Measurements from ENCODE around the gene CFAP107.

CFAP107 gene

GRCh38 chr1:12738934-12739333, 7.1 kb upstream of the CFAP107 start:
- POLR2A ChIA-PET (ENCODE audit: low non-redundant PET), result no interaction called here
- H3K27ac ChIP-seq, result no peak overlapping the region
- CTCF ChIA-PET, result interaction anchor here (0.6 kb wide), 2 partner anchors 10 to 619 kb away, joined by 4 read pairs; no protein-coding TSS in a partner anchor
- no peak for TF ChIP-seq CTCF (conservative IDR thresholded peaks at IDR 0.05; ENCODE audit: low read depth)
- no peak for DNase-seq (ENCODE audit: low spot score)

- no peak for TF ChIP-seq CTCF (conservative IDR thresholded peaks at IDR 0.05; ENCODE audit: low read depth)
- CTCF ChIA-PET, result no interaction called here
- no peak for DNase-seq (ENCODE audit: low spot score)
- no peak overlapping the region for H3K27ac ChIP-seq
- POLR2A ChIA-PET (ENCODE audit: low non-redundant PET), result interaction anchor here (0.6 kb wide), 1 partner anchor 721 kb away, joined by 3 read pairs; no protein-coding TSS in a partner anchor
Measured at GRCh38 chr1:12739613-12740012, 6.4 kb upstream of the CFAP107 start.

GRCh38 chr1:12741946-12742345, 4.1 kb upstream of the CFAP107 start:
- TF ChIP-seq CTCF (conservative IDR thresholded peaks at IDR 0.05; ENCODE audit: low read depth), result no peak
- no peak overlapping the region for H3K27ac ChIP-seq
- POLR2A ChIA-PET (ENCODE audit: low non-redundant PET), result no interaction called here
- CTCF ChIA-PET, result no interaction called here
- DNase-seq (ENCODE audit: low spot score), result no peak

GRCh38 chr1:12745126-12745991, 641 bp upstream of the CFAP107 start:
- CTCF ChIA-PET, result no interaction called here
- H3K27ac ChIP-seq, result no peak overlapping the region
- POLR2A ChIA-PET (ENCODE audit: low non-redundant PET), result no interaction called here
- no peak for TF ChIP-seq CTCF (conservative IDR thresholded peaks at IDR 0.05; ENCODE audit: low read depth)
- no peak for DNase-seq (ENCODE audit: low spot score)

GRCh38 chr1:12748778-12749355, 2.9 kb downstream of the CFAP107 start:
- no peak for DNase-seq (ENCODE audit: low spot score)
- ChIA-PET CTCF (interaction anchor here (1.0 kb wide), 1 partner anchor 10 kb away, joined by 4 read pairs; no protein-coding TSS in a partner anchor), POLR2A (ENCODE audit: low non-redundant PET) (no interaction called here)
- no peak for TF ChIP-seq CTCF (conservative IDR thresholded peaks at IDR 0.05; ENCODE audit: low read depth)
- no peak overlapping the region for H3K27ac ChIP-seq

- TF ChIP-seq CTCF (conservative IDR thresholded peaks at IDR 0.05; ENCODE audit: low read depth), result no peak
- ChIA-PET CTCF (no interaction called here), POLR2A (ENCODE audit: low non-redundant PET) (no interaction called here)
- no peak for DNase-seq (ENCODE audit: low spot score)
- no peak overlapping the region for H3K27ac ChIP-seq
Measured at GRCh38 chr1:12754738-12755137, 8.7 kb downstream of the CFAP107 start.
